Measurements from ENCODE around the gene THSD4. TPM values are rescaled to one million over a fixed set of nuclear protein-coding genes. Genes with fewer than 3 reads are reported as not detected.
A peak's percentile ranks its signal among the peaks of the same experiment; 100 is the strongest.

THSD4 gene
- total RNA-seq, 1 donor: 15.6 TPM

DNA sequence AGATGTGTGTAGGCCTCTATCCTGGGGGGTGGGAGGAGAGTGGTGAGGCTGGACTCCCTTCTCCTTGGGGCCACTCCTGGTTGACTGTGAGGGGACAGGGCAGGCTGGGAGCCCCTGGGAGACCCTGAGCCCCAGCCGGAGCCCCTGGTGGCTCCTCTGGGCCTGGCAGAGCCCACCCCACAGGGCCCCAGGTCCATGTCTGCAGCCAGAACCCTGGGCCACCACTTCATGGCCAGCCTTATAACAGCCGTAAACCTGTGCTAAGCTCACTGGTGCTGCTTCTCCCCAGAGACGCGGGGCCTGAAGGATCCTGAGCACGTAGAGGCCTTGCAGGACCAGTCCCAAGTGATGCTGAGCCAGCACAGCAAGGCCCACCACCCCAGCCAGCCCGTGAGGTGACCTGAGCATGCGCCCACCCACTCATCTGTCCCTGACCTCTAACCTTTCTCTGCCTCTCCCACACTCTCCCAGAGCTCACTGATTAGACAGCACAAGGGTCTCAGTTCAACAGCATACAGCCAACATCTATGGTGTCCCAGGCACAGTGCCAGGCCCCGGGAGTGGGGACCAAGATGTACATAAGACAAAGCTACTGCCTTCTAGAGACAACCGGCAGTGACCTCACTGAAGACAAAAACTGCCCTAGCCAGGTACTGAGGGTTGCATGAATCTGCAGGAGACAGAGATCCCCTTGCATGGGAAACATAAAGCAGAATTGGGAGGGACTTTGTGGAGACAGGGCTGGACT, 698.6 kb downstream of the THSD4 start:
- H3K4me2 ChIP-seq (ENCODE audit: insufficient read depth, low read length): no peak overlapping the region
- H3K27me3 ChIP-seq (ENCODE audit: insufficient read depth, low read length): no peaks in the 10 kb centered on the region
- no peak overlapping the region for H3K4me3 ChIP-seq (ENCODE audit: insufficient read depth, low read length)
- TF ChIP-seq, protein P1, sequence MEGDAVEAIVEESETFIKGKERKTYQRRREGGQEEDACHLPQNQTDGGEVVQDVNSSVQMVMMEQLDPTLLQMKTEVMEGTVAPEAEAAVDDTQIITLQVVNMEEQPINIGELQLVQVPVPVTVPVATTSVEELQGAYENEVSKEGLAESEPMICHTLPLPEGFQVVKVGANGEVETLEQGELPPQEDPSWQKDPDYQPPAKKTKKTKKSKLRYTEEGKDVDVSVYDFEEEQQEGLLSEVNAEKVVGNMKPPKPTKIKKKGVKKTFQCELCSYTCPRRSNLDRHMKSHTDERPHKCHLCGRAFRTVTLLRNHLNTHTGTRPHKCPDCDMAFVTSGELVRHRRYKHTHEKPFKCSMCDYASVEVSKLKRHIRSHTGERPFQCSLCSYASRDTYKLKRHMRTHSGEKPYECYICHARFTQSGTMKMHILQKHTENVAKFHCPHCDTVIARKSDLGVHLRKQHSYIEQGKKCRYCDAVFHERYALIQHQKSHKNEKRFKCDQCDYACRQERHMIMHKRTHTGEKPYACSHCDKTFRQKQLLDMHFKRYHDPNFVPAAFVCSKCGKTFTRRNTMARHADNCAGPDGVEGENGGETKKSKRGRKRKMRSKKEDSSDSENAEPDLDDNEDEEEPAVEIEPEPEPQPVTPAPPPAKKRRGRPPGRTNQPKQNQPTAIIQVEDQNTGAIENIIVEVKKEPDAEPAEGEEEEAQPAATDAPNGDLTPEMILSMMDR (IDR thresholded peaks at IDR 0.05; ENCODE audit: extremely low read depth, low read depth, low read length): no peak
- no peak overlapping the region for H2AFZ ChIP-seq (ENCODE audit: low read length)
- H4K20me1 ChIP-seq (ENCODE audit: insufficient read depth, low read length): no peaks in the 10 kb centered on the region
- DNase-seq (ENCODE audit: insufficient read length, low spot score, missing footprints): peak; percentile 63
- no peaks in the 10 kb centered on the region for H3K4me1 ChIP-seq (ENCODE audit: insufficient read depth, low read length)
- H3K9me3 ChIP-seq (ENCODE audit: low read depth, low read length): no peaks in the 10 kb centered on the region
- no peak overlapping the region for H3K27ac ChIP-seq (ENCODE audit: low read depth, low read length)
- H3K36me3 ChIP-seq (ENCODE audit: insufficient read depth, low read length): no peaks in the 10 kb centered on the region
- no peaks in the 10 kb centered on the region for H3K79me2 ChIP-seq (ENCODE audit: insufficient read depth, low read length)

DNA sequence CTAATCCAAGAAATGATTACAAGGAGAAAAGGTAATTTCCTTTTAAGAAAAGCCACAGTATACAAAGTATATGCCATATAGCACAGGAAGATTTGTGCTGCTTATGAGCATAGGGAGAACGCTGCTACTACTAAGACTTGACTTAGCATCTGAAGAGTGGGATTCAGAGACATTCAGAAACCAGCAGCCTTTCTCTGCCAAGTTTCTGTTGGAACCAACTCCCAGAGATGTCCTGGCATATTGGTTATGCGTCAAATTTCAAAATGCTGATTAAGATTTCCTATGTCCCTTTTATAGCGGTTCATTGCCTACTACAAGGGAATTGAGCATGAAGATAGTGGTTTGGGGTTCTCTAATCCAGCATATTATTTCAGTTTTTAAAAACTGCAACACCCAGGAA, 700.0 kb downstream of the THSD4 start:
- no peak overlapping the region for H3K4me3 ChIP-seq (ENCODE audit: insufficient read depth, low read length)
- no peaks in the 10 kb centered on the region for H4K20me1 ChIP-seq (ENCODE audit: insufficient read depth, low read length)
- peaks cover 4% of the 10 kb centered on the region for H3K9me3 ChIP-seq (ENCODE audit: low read depth, low read length)
- H3K4me1 ChIP-seq (ENCODE audit: insufficient read depth, low read length): no peaks in the 10 kb centered on the region
- H3K27ac ChIP-seq (ENCODE audit: low read depth, low read length): no peak overlapping the region
- no peak overlapping the region for H3K4me2 ChIP-seq (ENCODE audit: insufficient read depth, low read length)
- H3K36me3 ChIP-seq (ENCODE audit: insufficient read depth, low read length): no peaks in the 10 kb centered on the region
- H3K27me3 ChIP-seq (ENCODE audit: insufficient read depth, low read length): no peaks in the 10 kb centered on the region
- no peak overlapping the region for H2AFZ ChIP-seq (ENCODE audit: low read length)
- H3K79me2 ChIP-seq (ENCODE audit: insufficient read depth, low read length): no peaks in the 10 kb centered on the region
- TF ChIP-seq, protein P1 (IDR thresholded peaks at IDR 0.05; ENCODE audit: extremely low read depth, low read depth, low read length): no peak
- peak; percentile 54 for DNase-seq (ENCODE audit: insufficient read length, low spot score, missing footprints)

DNA sequence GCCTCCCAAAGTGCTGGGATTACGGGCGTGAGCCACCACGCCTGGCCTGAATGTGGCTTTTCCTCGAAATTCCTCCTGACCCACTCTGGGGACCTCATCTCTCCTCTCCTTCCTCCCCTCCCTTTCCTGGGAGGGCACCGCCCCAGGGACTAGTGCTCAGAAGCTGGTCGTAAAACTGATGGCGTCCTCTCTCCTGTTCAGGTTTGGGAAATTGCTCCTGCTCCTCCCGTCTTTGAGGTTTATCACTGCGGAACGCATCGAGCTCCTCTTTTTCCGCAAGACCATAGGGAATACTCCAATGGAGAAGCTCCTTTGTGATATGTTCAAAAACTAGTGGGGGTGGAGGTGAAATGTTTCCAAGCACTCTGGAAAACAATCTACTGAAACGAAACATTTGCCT, 702.1 kb downstream of the THSD4 start:
- H3K4me3 ChIP-seq (ENCODE audit: insufficient read depth, low read length): no peak overlapping the region
- TF ChIP-seq, protein P1 (IDR thresholded peaks at IDR 0.05; ENCODE audit: extremely low read depth, low read depth, low read length): no peak
- no peak overlapping the region for H3K4me2 ChIP-seq (ENCODE audit: insufficient read depth, low read length)
- H3K27ac ChIP-seq (ENCODE audit: low read depth, low read length): no peak overlapping the region
- peaks cover 9% of the 10 kb centered on the region for H3K36me3 ChIP-seq (ENCODE audit: insufficient read depth, low read length)
- H2AFZ ChIP-seq (ENCODE audit: low read length): no peak overlapping the region
- no peaks in the 10 kb centered on the region for H4K20me1 ChIP-seq (ENCODE audit: insufficient read depth, low read length)
- no peaks in the 10 kb centered on the region for H3K4me1 ChIP-seq (ENCODE audit: insufficient read depth, low read length)
- no peak for DNase-seq (ENCODE audit: insufficient read length, low spot score, missing footprints)
- peaks cover 15% of the 10 kb centered on the region for H3K9me3 ChIP-seq (ENCODE audit: low read depth, low read length)
- no peaks in the 10 kb centered on the region for H3K27me3 ChIP-seq (ENCODE audit: insufficient read depth, low read length)
- H3K79me2 ChIP-seq (ENCODE audit: insufficient read depth, low read length): no peaks in the 10 kb centered on the region

DNA sequence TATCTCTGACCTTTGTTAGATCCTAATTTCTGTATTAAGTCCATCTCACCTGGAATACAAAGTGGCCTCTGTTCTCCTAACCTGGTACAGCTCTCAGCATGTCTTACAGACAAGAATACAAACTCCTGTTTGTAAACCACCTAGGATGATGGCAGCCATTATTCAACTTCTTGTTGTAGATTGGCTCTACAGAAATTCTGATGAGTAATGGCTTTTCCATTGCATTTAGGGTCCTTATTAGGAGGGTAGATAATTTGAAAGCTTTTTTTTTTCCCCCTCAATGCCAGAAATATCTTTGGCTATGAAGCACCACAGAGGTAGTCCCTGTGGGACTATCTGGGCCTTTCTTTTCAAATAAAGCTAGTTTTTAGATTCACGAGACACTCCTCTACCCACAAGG, 704.9 kb downstream of the THSD4 start:
- no peak for DNase-seq (ENCODE audit: insufficient read length, low spot score, missing footprints)
- Histone ChIP-seq H3K36me3 (ENCODE audit: insufficient read depth, low read length) (peaks cover 26% of the 10 kb centered on the region), H4K20me1 (ENCODE audit: insufficient read depth, low read length) (no peaks in the 10 kb centered on the region), H3K4me3 (ENCODE audit: insufficient read depth, low read length) (no peak overlapping the region), H3K4me2 (ENCODE audit: insufficient read depth, low read length) (no peak overlapping the region), H3K27ac (ENCODE audit: low read depth, low read length) (no peak overlapping the region), H3K4me1 (ENCODE audit: insufficient read depth, low read length) (no peaks in the 10 kb centered on the region), H2AFZ (ENCODE audit: low read length) (no peak overlapping the region), H3K27me3 (ENCODE audit: insufficient read depth, low read length) (no peaks in the 10 kb centered on the region), H3K79me2 (ENCODE audit: insufficient read depth, low read length) (no peaks in the 10 kb centered on the region), H3K9me3 (ENCODE audit: low read depth, low read length) (peaks cover 21% of the 10 kb centered on the region)
- TF ChIP-seq, protein P1 (IDR thresholded peaks at IDR 0.05; ENCODE audit: extremely low read depth, low read depth, low read length): no peak
